Panc1 (cell line): Measurements from ENCODE around the gene MAST4. TPM values are rescaled to one million over a fixed set of nuclear protein-coding genes. Genes with fewer than 3 reads are reported as not detected.

ENCODE experiments used
- ATAC-seq: fragments of 200-7000 bp; cut with Tn5 transposase; 2 replicates; pipeline ENCODE4 v1.9.1; 2020; ENCODE audit warnings: mild to moderate bottlenecking, moderate library complexity
- BruUV-seq: library from RNA; stranded (reverse); fragments of 400-500 nt; replicated peaks from 2 replicates; lab custom pipeline; 2021; lab: Mats Ljungman, UMichigan
- CTCF ChIA-PET: fragments of 300-600 bp; sonication (Branson Sonifier 250); formaldehyde crosslinking; loops from one replicate; lab custom pipeline; 2022; ENCODE audit warnings: antibody characterized with exemption; lab: Charles Lee
- POLR2A ChIA-PET: fragments of 300-600 bp; sonication (Branson Sonifier 250); formaldehyde crosslinking; loops from one replicate; lab custom pipeline; 2022; ENCODE audit warnings: antibody characterized with exemption; lab: Charles Lee
- DNase-seq: peaks from one replicate; pipeline ENCODE4 v3.0.0-alpha.2; 2010; ENCODE audit warnings: low read depth, low spot score
- H3K27ac ChIP-seq: 2 replicates; pipeline ENCODE4 v1.5.1; 2011; ENCODE audit warnings: mild to moderate bottlenecking, low read length, inconsistent platforms
- H3K27me3 ChIP-seq: fragments of 200-500 bp; sonication (Bioruptor generic); 2 replicates; pipeline ENCODE4 v1.6.0; 2014; ENCODE audit warnings: low read length, inconsistent platforms; ENCODE audit not compliant: control insufficient read depth, insufficient read depth
- H3K36me3 ChIP-seq: fragments of 200-500 bp; sonication (Bioruptor generic); 2 replicates; pipeline ENCODE4 v1.5.1; 2014; ENCODE audit warnings: inconsistent platforms, mild to moderate bottlenecking, low read length, moderate library complexity; ENCODE audit not compliant: control insufficient read depth, insufficient read depth
- H3K4me1 ChIP-seq: 2 replicates; pipeline ENCODE4 v1.5.1; 2011; ENCODE audit warnings: inconsistent platforms, mild to moderate bottlenecking, low read length, moderate library complexity; ENCODE audit not compliant: control insufficient read depth, insufficient read depth
- H3K4me3 ChIP-seq, 2 experiments: 2 replicates each; pipeline ENCODE4 v1.5.1; 2011 to 2012; ENCODE audit warnings: low read depth in 2 of 2, low read length in 2 of 2, mild to moderate bottlenecking in 2 of 2, inconsistent platforms in 1 of 2, moderate library complexity in 1 of 2
- H3K9me3 ChIP-seq: fragments of 200-500 bp; sonication (Bioruptor generic); 2 replicates; pipeline ENCODE4 v1.5.1; 2014; ENCODE audit warnings: low read depth, mild to moderate bottlenecking, inconsistent platforms, low read length, moderate library complexity; ENCODE audit not compliant: control insufficient read depth, insufficient read depth
- POLR2AphosphoS5 ChIP-seq: IDR thresholded peaks from 2 replicates; pipeline ENCODE4 v1.6.1; 2012; ENCODE audit warnings: mild to moderate bottlenecking, low read depth, low read length, moderate library complexity
- SIN3A ChIP-seq: IDR thresholded peaks from 2 replicates; pipeline ENCODE4 v1.6.1; 2012; ENCODE audit warnings: low read depth, mild to moderate bottlenecking, low read length, moderate library complexity, borderline replicate concordance; ENCODE audit not compliant: insufficient read depth
- TCF7L2 ChIP-seq: IDR thresholded peaks from 2 replicates; pipeline ENCODE4 v1.6.1; 2011; ENCODE audit warnings: mild to moderate bottlenecking, low read depth, low read length, inconsistent platforms
- in situ Hi-C: cut with HindIII; loops from 2 replicates; pipeline ENCODE4 v1.10.0; 2016; ENCODE audit warnings: low sequenced_read_pairs, low pct_unique_long_range_greater_than_20kb
- intact Hi-C: fragments of 100-400 bp; cut with micrococcal nuclease; formaldehyde crosslinking; loops from one replicate; pipeline ENCODE4 v1.10.0; 2022; ENCODE audit not compliant: unreplicated experiment
- total RNA-seq: library from RNA; stranded (reverse); gene quantifications from one replicate; pipeline ENCODE4 v1.2.1, GENCODE V29; 2021; ENCODE audit not compliant: unreplicated experiment
- TF ChIP-seq, protein P1 (sequence below): fragments of 450-650 bp; IDR thresholded peaks from 2 replicates; pipeline ENCODE4 v1.5.1; 2017; ENCODE audit warnings: mild to moderate bottlenecking
- TF ChIP-seq, protein P2 (sequence below), 2 experiments: IDR thresholded peaks; 2 replicates each; pipeline ENCODE4 v1.6.1; 2011 to 2012; ENCODE audit warnings: low read depth in 2 of 2, control low read depth in 1 of 2, low read length in 1 of 2, mild to moderate bottlenecking in 1 of 2, moderate library complexity in 1 of 2; ENCODE audit not compliant: insufficient read depth in 1 of 2

Gene MAST4
- total RNA-seq, 1 experiment from 2014 or later: 1.8 TPM

DNA sequence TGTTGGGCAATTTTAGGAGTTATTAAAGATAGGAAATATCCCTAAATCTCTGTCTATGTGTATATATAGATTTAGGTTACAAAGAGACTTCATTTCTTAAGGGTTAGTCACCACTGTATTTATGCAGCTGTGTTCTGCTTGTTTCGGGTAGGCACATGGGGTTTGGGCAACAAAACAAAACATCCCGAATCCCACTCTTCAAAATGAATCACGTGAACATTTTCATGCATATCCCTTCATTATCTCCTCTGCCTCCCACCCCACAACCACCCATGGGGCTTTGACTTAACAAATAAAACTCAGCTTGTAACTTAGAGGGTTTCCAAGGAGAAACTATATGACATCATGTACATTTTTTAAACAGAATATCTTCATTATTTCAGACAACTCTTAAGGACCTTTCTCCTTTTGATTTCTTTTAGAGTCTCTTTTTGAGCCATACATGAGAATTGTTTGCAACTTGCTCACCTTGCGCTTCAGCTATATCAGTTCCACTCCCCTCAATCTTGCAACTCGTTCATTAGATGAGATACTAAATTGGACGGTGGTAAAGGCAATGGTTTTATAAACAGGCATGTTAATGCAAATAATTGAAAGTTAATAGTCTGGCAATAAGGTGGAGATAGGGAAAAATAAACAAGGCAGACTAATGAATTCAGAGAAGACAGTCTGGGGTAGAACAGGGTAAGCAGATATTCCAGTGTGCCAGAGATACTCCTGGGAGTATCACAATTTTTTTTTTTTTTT, 463.7 kb downstream of the MAST4 start:
- Histone ChIP-seq H3K27me3 (no peaks in the 10 kb centered on the region), H3K36me3 (no peaks in the 10 kb centered on the region), H3K4me1 (no peaks in the 10 kb centered on the region), H3K9me3 (no peaks in the 10 kb centered on the region), H3K27ac (no peak overlapping the region), H3K4me3 (no peak overlapping the region)
- ChIA-PET POLR2A (no interaction called here), CTCF (no interaction called here)
- intact Hi-C loops: no loop called here
- TF ChIP-seq, protein P1, sequence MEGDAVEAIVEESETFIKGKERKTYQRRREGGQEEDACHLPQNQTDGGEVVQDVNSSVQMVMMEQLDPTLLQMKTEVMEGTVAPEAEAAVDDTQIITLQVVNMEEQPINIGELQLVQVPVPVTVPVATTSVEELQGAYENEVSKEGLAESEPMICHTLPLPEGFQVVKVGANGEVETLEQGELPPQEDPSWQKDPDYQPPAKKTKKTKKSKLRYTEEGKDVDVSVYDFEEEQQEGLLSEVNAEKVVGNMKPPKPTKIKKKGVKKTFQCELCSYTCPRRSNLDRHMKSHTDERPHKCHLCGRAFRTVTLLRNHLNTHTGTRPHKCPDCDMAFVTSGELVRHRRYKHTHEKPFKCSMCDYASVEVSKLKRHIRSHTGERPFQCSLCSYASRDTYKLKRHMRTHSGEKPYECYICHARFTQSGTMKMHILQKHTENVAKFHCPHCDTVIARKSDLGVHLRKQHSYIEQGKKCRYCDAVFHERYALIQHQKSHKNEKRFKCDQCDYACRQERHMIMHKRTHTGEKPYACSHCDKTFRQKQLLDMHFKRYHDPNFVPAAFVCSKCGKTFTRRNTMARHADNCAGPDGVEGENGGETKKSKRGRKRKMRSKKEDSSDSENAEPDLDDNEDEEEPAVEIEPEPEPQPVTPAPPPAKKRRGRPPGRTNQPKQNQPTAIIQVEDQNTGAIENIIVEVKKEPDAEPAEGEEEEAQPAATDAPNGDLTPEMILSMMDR: no peak
- no peak for TF ChIP-seq SIN3A
- TF ChIP-seq, protein P2, sequence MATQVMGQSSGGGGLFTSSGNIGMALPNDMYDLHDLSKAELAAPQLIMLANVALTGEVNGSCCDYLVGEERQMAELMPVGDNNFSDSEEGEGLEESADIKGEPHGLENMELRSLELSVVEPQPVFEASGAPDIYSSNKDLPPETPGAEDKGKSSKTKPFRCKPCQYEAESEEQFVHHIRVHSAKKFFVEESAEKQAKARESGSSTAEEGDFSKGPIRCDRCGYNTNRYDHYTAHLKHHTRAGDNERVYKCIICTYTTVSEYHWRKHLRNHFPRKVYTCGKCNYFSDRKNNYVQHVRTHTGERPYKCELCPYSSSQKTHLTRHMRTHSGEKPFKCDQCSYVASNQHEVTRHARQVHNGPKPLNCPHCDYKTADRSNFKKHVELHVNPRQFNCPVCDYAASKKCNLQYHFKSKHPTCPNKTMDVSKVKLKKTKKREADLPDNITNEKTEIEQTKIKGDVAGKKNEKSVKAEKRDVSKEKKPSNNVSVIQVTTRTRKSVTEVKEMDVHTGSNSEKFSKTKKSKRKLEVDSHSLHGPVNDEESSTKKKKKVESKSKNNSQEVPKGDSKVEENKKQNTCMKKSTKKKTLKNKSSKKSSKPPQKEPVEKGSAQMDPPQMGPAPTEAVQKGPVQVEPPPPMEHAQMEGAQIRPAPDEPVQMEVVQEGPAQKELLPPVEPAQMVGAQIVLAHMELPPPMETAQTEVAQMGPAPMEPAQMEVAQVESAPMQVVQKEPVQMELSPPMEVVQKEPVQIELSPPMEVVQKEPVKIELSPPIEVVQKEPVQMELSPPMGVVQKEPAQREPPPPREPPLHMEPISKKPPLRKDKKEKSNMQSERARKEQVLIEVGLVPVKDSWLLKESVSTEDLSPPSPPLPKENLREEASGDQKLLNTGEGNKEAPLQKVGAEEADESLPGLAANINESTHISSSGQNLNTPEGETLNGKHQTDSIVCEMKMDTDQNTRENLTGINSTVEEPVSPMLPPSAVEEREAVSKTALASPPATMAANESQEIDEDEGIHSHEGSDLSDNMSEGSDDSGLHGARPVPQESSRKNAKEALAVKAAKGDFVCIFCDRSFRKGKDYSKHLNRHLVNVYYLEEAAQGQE (IDR thresholded peaks at IDR 0.05; ENCODE audit: insufficient read depth in 1 of 2, low read depth in 2 of 2, low read length in 1 of 2): no peak
- no peak for TF ChIP-seq POLR2AphosphoS5
- no peak for TF ChIP-seq TCF7L2
- BruUV-seq: no TSS peak
- ATAC-seq: no peak
- in situ Hi-C loops: no loop called here
- no peak for DNase-seq

DNA sequence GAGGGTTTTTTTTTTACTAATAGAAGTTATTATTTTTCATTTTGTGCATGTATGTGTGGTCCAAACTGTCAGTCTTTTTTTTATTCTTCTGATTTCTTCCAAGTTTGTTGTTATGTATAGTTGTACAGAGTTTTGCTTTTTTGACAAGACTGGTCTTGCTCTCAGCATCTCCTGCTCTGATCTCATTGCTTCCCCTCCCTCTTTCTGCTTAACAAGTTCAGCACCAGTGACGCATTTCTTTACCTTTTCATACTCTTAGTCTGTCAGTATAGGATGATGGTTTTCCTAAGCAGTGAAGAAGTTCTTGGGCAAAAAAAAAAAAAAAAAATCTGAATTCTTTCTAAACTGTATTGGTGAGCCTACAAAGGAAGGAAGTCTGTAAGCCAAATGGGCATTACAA, 465.3 kb downstream of the MAST4 start:
- H3K9me3 ChIP-seq: no peaks in the 10 kb centered on the region
- no peaks in the 10 kb centered on the region for H3K27me3 ChIP-seq
- H3K4me3 ChIP-seq: no peak overlapping the region
- H3K4me1 ChIP-seq: no peaks in the 10 kb centered on the region
- CTCF ChIA-PET: no interaction called here
- ATAC-seq (no peak), DNase-seq (no peak)
- no TSS peak for BruUV-seq
- no peak for TF ChIP-seq TCF7L2
- TF ChIP-seq POLR2AphosphoS5: no peak
- TF ChIP-seq SIN3A: no peak
- TF ChIP-seq, protein P2 (IDR thresholded peaks at IDR 0.05; ENCODE audit: insufficient read depth in 1 of 2, low read depth in 2 of 2, low read length in 1 of 2): no peak
- TF ChIP-seq, protein P1: no peak
- intact Hi-C loops (no loop called here), in situ Hi-C loops (no loop called here)
- H3K27ac ChIP-seq: no peak overlapping the region
- H3K36me3 ChIP-seq: no peaks in the 10 kb centered on the region
- POLR2A ChIA-PET: no interaction called here
